ENCODE measurements around the gene ACOXL. TPM values are rescaled to one million over a fixed set of nuclear protein-coding genes. Genes with fewer than 3 reads are reported as not detected.

Gene ACOXL
- total RNA-seq, 3 donors from 2014 or later (not counting 1 experiment from before 2014, with no cell fraction given) = not detected

DNA sequence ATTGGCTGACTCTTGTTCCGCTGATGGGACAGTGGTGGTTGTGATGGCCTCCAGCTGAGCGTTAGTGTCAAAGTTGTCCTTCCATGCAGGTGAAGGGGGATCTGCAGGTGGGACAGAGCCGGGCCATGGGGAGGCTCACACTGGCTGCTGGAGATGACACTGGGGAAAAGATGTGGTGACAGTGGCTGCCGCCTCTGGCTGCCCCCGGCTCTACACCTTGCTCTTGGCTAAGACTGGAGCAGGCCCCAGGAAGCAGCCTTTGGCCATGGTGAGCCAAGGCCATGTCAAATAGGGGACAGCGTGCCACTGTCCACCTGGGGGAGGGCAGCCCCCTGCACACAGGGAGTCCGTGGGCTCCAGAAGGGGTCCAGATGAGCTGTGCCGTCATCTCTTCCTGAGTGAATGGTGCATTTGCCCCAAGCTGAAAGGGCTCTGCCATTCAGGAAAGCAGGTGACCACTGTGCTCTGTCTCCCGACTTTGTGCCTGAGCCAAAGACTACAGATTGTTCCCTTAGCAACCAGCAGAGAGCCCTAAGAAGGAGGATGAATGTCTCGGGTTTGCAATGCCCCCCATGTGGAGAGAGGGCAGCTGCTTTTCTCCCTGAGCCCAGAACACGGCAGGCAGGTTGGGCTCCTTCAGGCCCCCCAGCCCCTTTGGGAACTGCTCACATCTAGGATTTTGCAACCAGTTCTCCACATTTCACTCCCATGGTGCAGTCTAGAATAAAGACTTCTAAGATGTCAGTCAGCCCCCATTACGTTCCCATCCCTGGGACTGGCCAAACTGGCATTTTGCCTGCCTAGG is 309.2 kb downstream of the ACOXL start:
- no peaks in the 10 kb centered on the region for H3K36me3 ChIP-seq (ENCODE audit: control insufficient read depth, insufficient read depth, low read length)
- Mint-ChIP-seq H3K36me3 (no peaks in the 10 kb centered on the region), H3K27ac (no peak overlapping the region), H3K4me3 (no peak overlapping the region), H3K9me3 (no peaks in the 10 kb centered on the region), H3K27me3 (ENCODE audit: low read depth in 2 of 2) (peaks cover 20 to 32% of the 10 kb centered on the region in 2 donors), H3K4me1 (peaks cover 0 to 9% of the 10 kb centered on the region in 2 donors)
- H3K27ac ChIP-seq (ENCODE audit: low read length) = no peak overlapping the region
- DNase-seq = no peak
- WGBS (ENCODE audit: insufficient coverage) = 90% methylated on average over 12 of the region's 12 CpGs
- ATAC-seq = no peak
- H3K9me3 ChIP-seq (ENCODE audit: control insufficient read depth, insufficient read depth, low read length) = no peaks in the 10 kb centered on the region
- intact Hi-C loops (cut with micrococcal nuclease) = no loop called here
- H3K4me3 ChIP-seq (ENCODE audit: low read length) = no peak overlapping the region
- TF ChIP-seq, protein P1, sequence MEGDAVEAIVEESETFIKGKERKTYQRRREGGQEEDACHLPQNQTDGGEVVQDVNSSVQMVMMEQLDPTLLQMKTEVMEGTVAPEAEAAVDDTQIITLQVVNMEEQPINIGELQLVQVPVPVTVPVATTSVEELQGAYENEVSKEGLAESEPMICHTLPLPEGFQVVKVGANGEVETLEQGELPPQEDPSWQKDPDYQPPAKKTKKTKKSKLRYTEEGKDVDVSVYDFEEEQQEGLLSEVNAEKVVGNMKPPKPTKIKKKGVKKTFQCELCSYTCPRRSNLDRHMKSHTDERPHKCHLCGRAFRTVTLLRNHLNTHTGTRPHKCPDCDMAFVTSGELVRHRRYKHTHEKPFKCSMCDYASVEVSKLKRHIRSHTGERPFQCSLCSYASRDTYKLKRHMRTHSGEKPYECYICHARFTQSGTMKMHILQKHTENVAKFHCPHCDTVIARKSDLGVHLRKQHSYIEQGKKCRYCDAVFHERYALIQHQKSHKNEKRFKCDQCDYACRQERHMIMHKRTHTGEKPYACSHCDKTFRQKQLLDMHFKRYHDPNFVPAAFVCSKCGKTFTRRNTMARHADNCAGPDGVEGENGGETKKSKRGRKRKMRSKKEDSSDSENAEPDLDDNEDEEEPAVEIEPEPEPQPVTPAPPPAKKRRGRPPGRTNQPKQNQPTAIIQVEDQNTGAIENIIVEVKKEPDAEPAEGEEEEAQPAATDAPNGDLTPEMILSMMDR (IDR thresholded peaks at IDR 0.05) = no peak
- H3K4me1 ChIP-seq (ENCODE audit: control insufficient read depth, insufficient read depth, low read length) = peaks cover 3% of the 10 kb centered on the region
- no peaks in the 10 kb centered on the region for H3K27me3 ChIP-seq (ENCODE audit: control insufficient read depth, insufficient read depth, low read length)

DNA sequence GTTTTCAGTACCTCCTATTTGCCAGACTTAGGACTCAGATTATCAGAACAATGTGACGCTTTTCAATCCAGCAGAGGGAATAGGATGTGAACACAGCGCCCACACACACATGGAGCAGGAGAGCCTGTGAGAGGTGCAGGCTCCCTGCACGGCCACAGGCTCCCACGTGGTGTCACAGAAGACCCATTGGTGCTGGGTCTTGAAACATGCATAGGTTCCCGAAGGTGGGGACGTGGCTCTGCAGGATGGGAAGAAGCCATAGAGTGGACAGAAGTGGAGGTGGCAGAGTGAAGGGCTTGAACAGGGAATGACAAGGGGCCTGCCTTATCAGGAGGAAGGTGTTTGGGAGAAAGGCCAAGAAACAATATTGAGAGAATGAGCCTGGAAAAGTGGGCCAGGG is 309.9 kb downstream of the ACOXL start:
- H3K4me1 ChIP-seq (ENCODE audit: control insufficient read depth, insufficient read depth, low read length) = no peaks in the 10 kb centered on the region
- ATAC-seq (no peak), DNase-seq (no peak)
- H3K27me3 Mint-ChIP-seq (ENCODE audit: low read depth in 2 of 2) = peaks cover 22 to 32% of the 10 kb centered on the region in 2 donors
- H3K9me3 Mint-ChIP-seq = no peaks in the 10 kb centered on the region
- 93% methylated on average over 6 of the region's 6 CpGs for WGBS (ENCODE audit: insufficient coverage)
- H3K4me3 Mint-ChIP-seq = no peak overlapping the region
- no peak overlapping the region for H3K4me3 ChIP-seq (ENCODE audit: low read length)
- no peaks in the 10 kb centered on the region for H3K36me3 ChIP-seq (ENCODE audit: control insufficient read depth, insufficient read depth, low read length)
- H3K9me3 ChIP-seq (ENCODE audit: control insufficient read depth, insufficient read depth, low read length) = no peaks in the 10 kb centered on the region
- H3K27me3 ChIP-seq (ENCODE audit: control insufficient read depth, insufficient read depth, low read length) = no peaks in the 10 kb centered on the region
- peaks cover 0 to 15% of the 10 kb centered on the region in 2 donors for H3K4me1 Mint-ChIP-seq
- no peaks in the 10 kb centered on the region for H3K36me3 Mint-ChIP-seq
- no peak overlapping the region for H3K27ac ChIP-seq (ENCODE audit: low read length)
- no peak overlapping the region for H3K27ac Mint-ChIP-seq
- intact Hi-C loops (cut with micrococcal nuclease) = no loop called here
- TF ChIP-seq, protein P1 (IDR thresholded peaks at IDR 0.05) = no peak

DNA sequence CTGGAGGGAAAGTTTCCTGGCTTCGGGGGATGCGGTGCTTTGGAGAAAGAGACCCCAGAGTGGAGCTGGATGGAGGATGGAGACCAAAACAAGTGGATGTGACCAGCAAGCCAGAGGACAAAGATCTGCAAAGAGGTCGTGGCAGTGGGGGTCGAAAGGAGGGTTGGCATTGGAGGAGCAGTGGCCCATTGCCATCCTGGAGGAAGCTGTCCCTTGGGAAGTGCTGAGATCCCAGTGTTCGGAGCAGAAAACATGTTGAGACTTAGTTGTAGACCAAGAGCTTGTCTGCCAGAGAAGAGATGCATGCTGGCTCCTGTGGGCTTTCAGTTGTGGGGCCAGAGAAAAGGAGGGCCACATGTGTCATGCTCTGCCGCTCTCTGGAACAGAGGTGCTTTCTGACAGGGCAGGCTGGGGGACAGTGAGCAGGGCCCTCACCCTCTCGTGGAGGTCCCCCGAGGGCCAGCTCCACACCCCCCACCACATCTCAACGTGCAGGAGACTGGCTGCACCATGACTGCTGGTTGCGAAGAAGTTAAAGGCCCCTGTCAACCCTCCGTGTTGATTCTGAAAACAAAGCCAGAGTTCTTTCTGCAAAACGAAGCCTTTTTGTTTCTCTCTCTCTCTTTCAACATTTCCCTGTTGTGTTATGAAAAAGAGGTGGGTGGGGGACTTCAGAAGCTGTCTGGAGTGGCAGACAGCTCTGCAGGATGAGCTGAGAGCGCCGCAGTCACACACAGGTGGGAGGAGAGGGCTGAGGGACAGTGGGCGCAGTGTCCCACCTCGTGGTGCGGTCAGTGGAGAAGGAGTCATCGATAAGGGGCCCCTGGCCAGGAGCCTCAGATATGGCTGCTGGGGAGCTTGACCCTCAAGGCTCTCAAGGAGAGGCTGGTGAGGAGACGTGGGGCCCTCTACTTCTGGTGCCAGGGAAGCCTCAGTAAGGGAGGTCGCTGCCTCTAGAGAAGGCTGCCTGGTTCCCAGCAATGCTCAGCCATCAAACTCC is 310.7 kb downstream of the ACOXL start:
- Mint-ChIP-seq H3K4me3 (no peak overlapping the region), H3K9me3 (no peaks in the 10 kb centered on the region), H3K27me3 (ENCODE audit: low read depth in 2 of 2) (peaks cover 22 to 32% of the 10 kb centered on the region in 2 donors), H3K27ac (no peak overlapping the region), H3K4me1 (peaks cover 0 to 15% of the 10 kb centered on the region in 2 donors), H3K36me3 (no peaks in the 10 kb centered on the region)
- TF ChIP-seq, protein P1 (IDR thresholded peaks at IDR 0.05) = no peak
- no peaks in the 10 kb centered on the region for H3K4me1 ChIP-seq (ENCODE audit: control insufficient read depth, insufficient read depth, low read length)
- ATAC-seq = no peak
- intact Hi-C loops (cut with micrococcal nuclease) = no loop called here
- DNase-seq = peak in 1 of 2 donors; percentile 14
- no peak overlapping the region for H3K27ac ChIP-seq (ENCODE audit: low read length)
- no peaks in the 10 kb centered on the region for H3K36me3 ChIP-seq (ENCODE audit: control insufficient read depth, insufficient read depth, low read length)
- 78% methylated on average over 18 of the region's 20 CpGs for WGBS (ENCODE audit: insufficient coverage)
- no peaks in the 10 kb centered on the region for H3K27me3 ChIP-seq (ENCODE audit: control insufficient read depth, insufficient read depth, low read length)
- H3K4me3 ChIP-seq (ENCODE audit: low read length) = no peak overlapping the region
- H3K9me3 ChIP-seq (ENCODE audit: control insufficient read depth, insufficient read depth, low read length) = no peaks in the 10 kb centered on the region

Measured in natural killer cell (primary cell).